ENCODE measurements around the gene PSMD2.

PSMD2 gene

DNA sequence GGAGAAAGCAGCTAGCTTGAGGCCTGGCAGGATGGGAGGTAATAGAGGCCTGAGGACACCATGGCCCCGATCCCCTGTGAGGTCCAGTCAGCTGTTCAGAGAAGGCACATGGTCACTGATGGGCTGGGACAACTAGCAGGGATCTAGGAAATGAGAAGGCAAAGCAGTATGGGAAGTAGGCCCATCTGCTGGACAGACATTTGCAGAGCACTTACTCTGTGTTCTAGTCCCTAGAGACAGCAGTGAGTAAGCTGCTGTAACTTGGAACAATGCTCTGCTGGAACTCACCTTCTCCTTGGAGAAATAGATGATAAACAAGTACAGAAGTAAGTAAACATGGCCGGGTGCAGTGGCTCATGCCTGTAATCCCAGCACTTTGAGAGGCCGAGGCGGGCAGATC is 16.1 kb upstream of the PSMD2 start:
- no peak for DNase-seq (ENCODE audit: low read depth in 2 of 2)

GRCh38 chr3:184283681-184284080 is 15.4 kb upstream of the PSMD2 start:
- DNase-seq (ENCODE audit: low read depth in 2 of 2) = no peak

DNA sequence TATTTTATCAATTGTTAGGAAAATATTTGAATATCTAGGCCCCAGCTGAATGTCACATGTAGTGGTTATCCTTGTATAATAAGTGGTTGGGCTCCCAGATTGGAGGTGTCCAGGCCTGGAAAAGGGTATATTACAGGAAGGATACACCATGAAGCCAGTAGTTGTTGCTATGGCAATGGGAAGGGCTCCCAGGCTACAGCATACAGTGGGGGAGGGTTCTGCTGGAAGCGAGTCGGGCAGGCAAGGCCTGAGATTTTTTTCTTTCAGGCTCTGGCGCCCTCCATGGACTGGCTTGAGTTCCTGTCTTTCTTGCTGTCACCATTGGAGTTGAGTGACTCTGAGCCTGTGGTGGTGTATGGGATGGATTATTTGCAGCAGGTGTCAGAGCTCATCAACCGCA is 14.3 kb upstream of the PSMD2 start:
- DNase-seq (ENCODE audit: low read depth in 2 of 2) = peak; percentile 32 to 34

- peak in 1 of 2 experiments; percentile 11 for DNase-seq (ENCODE audit: low read depth in 2 of 2)
These were observed 9.6 kb upstream of the PSMD2 start for GRCh38 chr3:184289426-184289938.

GRCh38 chr3:184290331-184290730 is 8.7 kb upstream of the PSMD2 start:
- DNase-seq (ENCODE audit: low read depth in 2 of 2) = no peak

- no peak for DNase-seq (ENCODE audit: low read depth in 2 of 2)
These were observed 7.8 kb upstream of the PSMD2 start for GRCh38 chr3:184291044-184291737.

DNA sequence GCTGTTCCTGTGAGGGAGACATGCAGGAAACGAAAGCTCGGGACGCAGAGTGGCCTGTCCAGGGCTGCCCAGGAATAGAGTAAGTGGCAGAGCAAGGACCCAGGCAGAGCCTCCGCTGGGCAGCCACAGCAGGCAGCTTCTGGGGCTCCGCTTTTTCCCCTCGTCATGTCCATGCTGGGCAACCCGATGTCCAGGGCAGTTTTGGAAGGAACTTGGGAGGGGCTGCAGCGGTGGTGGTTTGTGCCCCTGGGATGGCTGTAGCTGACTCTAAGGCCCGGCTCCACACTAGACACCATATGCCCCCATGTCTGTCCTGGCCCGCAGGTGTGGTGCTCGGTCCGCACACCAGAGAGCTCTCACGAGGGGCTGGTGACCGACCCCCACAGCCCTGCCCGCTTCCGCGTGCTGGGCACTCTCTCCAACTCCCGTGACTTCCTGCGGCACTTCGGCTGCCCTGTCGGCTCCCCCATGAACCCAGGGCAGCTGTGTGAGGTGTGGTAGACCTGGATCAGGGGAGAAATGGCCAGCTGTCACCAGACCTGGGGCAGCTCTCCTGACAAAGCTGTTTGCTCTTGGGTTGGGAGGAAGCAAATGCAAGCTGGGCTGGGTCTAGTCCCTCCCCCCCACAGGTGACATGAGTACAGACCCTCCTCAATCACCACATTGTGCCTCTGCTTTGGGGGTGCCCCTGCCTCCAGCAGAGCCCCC is 7.1 kb upstream of the PSMD2 start:
- no peak for DNase-seq (ENCODE audit: low read depth in 2 of 2)

DNA sequence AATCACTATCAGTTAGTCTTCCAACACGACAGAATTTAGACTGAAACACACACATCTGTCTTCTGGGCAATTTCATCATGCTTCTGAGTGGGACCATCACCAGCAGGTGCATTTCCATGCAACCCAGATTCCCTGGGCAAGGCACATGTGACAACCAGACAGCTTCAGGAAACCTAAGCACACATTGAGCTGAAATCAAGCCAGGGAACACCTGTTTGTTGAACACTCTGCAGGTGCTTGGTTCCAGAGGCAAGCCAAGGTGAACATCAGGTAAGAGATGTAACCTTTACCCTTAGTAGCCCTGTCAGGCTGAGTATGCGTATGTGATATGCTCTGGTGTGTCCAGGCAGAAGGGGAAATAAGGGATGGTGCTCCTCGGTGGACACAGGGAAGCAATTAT is 3.3 kb upstream of the PSMD2 start:
- no peak for DNase-seq (ENCODE audit: low read depth in 2 of 2)

- no peak for DNase-seq (ENCODE audit: low read depth in 2 of 2)
These were observed 2.4 kb upstream of the PSMD2 start for GRCh38 chr3:184296616-184297015.

GRCh38 chr3:184299488-184300377 is 692 bp downstream of the PSMD2 start:
- DNase-seq (ENCODE audit: low read depth in 2 of 2) = no peak

GRCh38 chr3:184300378-184300720 is 1.3 kb downstream of the PSMD2 start:
- DNase-seq (ENCODE audit: low read depth in 2 of 2) = no peak

- no peak for DNase-seq (ENCODE audit: low read depth in 2 of 2)
These were observed 6.5 kb downstream of the PSMD2 start for GRCh38 chr3:184305577-184305976.

- no peak for DNase-seq (ENCODE audit: low read depth in 2 of 2)
These were observed 7.4 kb downstream of the PSMD2 start for GRCh38 chr3:184306341-184306972.

- no peak for DNase-seq (ENCODE audit: low read depth in 2 of 2)
These were observed 8.9 kb downstream of the PSMD2 start for GRCh38 chr3:184307915-184308314.

DNA sequence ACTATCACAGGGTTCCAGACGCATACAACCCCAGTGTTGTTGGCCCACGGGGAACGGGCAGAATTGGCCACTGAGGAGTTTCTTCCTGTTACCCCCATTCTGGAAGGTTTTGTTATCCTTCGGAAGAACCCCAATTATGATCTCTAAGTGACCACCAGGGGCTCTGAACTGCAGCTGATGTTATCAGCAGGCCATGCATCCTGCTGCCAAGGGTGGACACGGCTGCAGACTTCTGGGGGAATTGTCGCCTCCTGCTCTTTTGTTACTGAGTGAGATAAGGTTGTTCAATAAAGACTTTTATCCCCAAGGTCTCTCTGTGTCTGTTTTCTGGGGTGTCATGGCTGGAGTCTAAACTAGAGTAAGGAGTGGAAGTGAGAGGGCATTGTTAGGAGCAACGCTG is 9.7 kb downstream of the PSMD2 start:
- DNase-seq (ENCODE audit: low read depth in 2 of 2) = no peak

GRCh38 chr3:184311633-184312032 is 12.6 kb downstream of the PSMD2 start:
- no peak for DNase-seq (ENCODE audit: low read depth in 2 of 2)

GRCh38 chr3:184314363-184314699 is 15.3 kb downstream of the PSMD2 start, which contains the start of gene EIF4G1:
TSS of gene EIF4G1 (plus strand) at chr3:184314606. CDS start at chr3:184315797, 1,191 bp downstream.
- peak; percentile 84 to 85 for DNase-seq (ENCODE audit: low read depth in 2 of 2)

DNA sequence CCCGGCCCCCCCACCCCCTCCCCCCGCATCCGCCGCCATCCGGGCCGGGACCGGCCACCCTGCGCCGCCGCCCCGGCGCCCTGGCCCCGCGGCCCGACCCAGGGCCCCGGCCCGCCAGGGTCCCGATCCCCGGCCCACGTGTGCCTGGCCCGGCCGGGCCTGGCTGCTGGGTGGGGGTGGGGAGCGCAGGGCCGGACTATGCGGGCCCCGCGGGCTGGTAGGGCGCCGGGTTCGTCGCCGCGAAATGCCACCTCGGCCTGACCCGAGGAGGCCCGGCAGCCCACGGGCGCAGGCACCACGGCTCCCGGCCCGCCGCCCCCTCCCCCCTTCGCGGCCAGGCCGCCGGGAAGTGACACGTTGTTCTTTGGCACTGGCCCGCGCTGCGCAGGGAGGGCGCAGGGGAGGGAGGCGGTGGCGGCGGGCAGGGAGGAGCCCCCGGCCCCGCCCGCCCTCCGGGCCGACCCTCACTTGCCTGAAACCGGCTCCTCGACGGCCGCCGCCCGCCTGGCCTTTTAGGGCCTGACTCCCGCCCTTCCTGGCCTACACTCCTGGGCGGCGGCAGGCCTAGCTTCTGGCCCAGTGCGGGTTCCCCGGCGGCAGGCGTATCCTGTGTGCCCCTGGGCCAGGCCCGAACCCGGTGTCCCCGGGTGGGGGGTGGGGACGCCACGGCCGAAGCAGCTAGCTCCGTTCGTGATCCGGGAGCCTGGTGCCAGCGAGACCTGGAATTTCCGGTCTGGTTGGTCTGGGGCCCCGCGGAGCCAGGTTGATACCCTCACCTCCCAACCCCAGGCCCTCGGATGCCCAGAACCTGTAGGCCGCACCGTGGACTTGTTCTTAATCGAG is 15.9 kb downstream of the PSMD2 start:
- peak; percentile 64 to 65 for DNase-seq (ENCODE audit: low read depth in 2 of 2)

- DNase-seq (ENCODE audit: low read depth in 2 of 2) = no peak
These were observed 16.5 kb downstream of the PSMD2 start for GRCh38 chr3:184315543-184315867.

DNA sequence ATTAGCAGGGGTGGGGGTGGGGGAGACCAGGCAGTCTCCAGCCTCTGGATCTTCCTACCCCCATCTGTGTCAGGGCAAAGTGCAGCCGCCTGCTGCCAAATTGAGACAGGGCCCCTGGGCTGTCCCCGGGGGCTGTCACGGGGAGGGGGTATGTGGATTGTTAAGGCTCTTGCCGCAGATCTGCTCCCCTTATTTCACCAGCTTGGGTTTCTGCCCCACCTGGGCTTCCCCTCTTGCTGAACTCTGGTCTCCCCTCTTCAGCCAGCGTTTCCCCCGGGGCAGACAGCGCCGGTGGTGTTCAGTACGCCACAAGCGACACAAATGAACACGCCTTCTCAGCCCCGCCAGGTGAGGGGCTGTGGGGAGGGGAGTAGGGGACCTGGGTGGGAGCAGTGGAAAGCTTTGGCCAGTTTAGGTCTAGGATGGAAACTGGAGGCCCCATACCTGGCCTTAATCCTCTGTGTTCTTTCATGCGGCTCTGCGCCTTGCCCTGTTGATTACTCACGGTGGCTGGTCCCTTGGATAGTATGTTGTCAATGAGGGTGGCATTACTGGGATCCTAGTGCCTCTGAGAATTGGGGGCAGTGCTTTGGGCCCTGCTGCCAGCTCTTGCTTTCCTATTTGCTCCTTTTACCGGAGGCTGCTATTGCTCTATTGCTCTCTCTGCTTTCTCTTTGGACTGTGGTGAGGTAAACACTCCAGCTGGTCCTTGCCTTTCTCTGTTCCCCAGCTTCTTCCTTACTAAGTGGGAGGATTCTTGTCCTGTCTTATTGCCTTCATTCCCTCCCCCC is 17.0 kb downstream of the PSMD2 start:
- DNase-seq (ENCODE audit: low read depth in 2 of 2) = no peak
